A549 (cell line): ENCODE results near the gene TMEM18. TPM values are rescaled to one million over a fixed set of nuclear protein-coding genes. Genes with fewer than 3 reads are reported as not detected.
"Not testable (repeated sequence)": the region's sequence is repeated elsewhere in the genome, so short reads cannot be mapped to it uniquely, and the experiment has no call there.

Experiments
- ATAC-seq, 2 experiments: fragments of 200-7000 bp in 1 of 2; fragments of >200 bp in 1 of 2; cut with Nextera tagmentation in 1 of 2; cut with Tn5 transposase in 1 of 2; 3 replicates each; pipeline versions ENCODE4 v1.8.0 to v1.9.1; 2018 to 2020; ENCODE audit warnings: mild to moderate bottlenecking in 1 of 2, moderate library complexity in 1 of 2
- CTCF ChIA-PET: fragments of 300-600 bp; sonication (Branson Sonifier 250); formaldehyde crosslinking; extraction: SDS; loops from one replicate; lab custom pipeline; 2021; ENCODE audit warnings: antibody characterized with exemption, inconsistent platforms; lab: Yijun Ruan, JAX
- POLR2A ChIA-PET: fragments of 350-600 bp; formaldehyde crosslinking; extraction: SDS; loops from one replicate; lab custom pipeline; 2021; ENCODE audit warnings: antibody characterized with exemption, inconsistent platforms; lab: Yijun Ruan, JAX
- DNase-seq, 2 experiments: peaks; one replicate each; pipeline versions ENCODE4 v3.0.0 to v3.0.0-alpha.2; 2011 to 2016; ENCODE audit warnings: low read depth in 1 of 2, low spot score in 1 of 2
- FAIRE-seq: peaks from 2 replicates; lab custom pipeline; 2011; peaks lifted over from hg19 to GRCh38; lab: Jason Lieb, UNC
- H3K27ac ChIP-seq, 2 experiments: fragments of >200 bp; sonication (Bioruptor Twin); formaldehyde crosslinking; 3 replicates each; pipeline ENCODE4 v1.5.1; 2016 to 2017
- H3K4me1 ChIP-seq: fragments of >200 bp; sonication (Bioruptor Twin); formaldehyde crosslinking; 3 replicates; pipeline ENCODE4 v1.6.1; 2016
- H3K4me2 ChIP-seq: fragments of >200 bp; sonication (Bioruptor Twin); formaldehyde crosslinking; 3 replicates; pipeline ENCODE4 v1.6.1; 2016
- H3K4me3 ChIP-seq: fragments of >200 bp; sonication (Bioruptor Twin); formaldehyde crosslinking; 3 replicates; pipeline ENCODE4 v1.5.1; 2016
- H3K9me3 ChIP-seq: fragments of >200 bp; sonication (Bioruptor Twin); formaldehyde crosslinking; 3 replicates; pipeline ENCODE4 v1.6.1; 2016
- BHLHE40 ChIP-seq: IDR thresholded peaks from 2 replicates; pipeline ENCODE4 v1.6.1; 2012; ENCODE audit warnings: low read depth, low read length, inconsistent platforms
- CBX8 ChIP-seq: fragments of 200-600 bp; sonication (generic); IDR thresholded peaks from 2 replicates; pipeline ENCODE4 v1.6.1; 2016
- CHD2 ChIP-seq: fragments of 150-350 bp; IDR thresholded peaks from 2 replicates; pipeline ENCODE4 v1.6.1; 2014; ENCODE audit warnings: low read length; ENCODE audit not compliant: partially characterized antibody
- CHD4 ChIP-seq: fragments of 200-600 bp; sonication (generic); IDR thresholded peaks from 2 replicates; pipeline ENCODE4 v1.6.1; 2016; ENCODE audit warnings: antibody characterized with exemption, mild to moderate bottlenecking, borderline replicate concordance
- EHF ChIP-seq: fragments of 250-450 bp; sonication (Bioruptor Pico); IDR thresholded peaks from 2 replicates; pipeline ENCODE4 v1.5.0; 2020; ENCODE audit warnings: mild to moderate bottlenecking
- EP300 ChIP-seq, 2 experiments: fragments of >200 bp; sonication (Bioruptor Twin); formaldehyde crosslinking; IDR thresholded peaks; 2 replicates in 1 of 2; 3 replicates in 1 of 2; pipeline ENCODE4 v1.6.1; 2016 to 2017
- FOSB ChIP-seq: fragments of 250-450 bp; sonication (Bioruptor Pico); IDR thresholded peaks from 2 replicates; pipeline ENCODE4 v1.5.0; 2020; ENCODE audit warnings: mild to moderate bottlenecking, moderate library complexity
- GATA3 ChIP-seq: IDR thresholded peaks from 2 replicates; pipeline ENCODE4 v1.6.1; 2012; ENCODE audit warnings: borderline replicate concordance
- HOXB13 ChIP-seq: fragments of 250-450 bp; sonication (Bioruptor Pico); IDR thresholded peaks from 2 replicates; pipeline ENCODE4 v1.5.0; 2020; ENCODE audit warnings: low read depth, mild to moderate bottlenecking, moderate library complexity
- HOXB5 ChIP-seq: fragments of 250-450 bp; sonication (Bioruptor Pico); IDR thresholded peaks from 2 replicates; pipeline ENCODE4 v1.5.0; 2020; ENCODE audit warnings: mild to moderate bottlenecking, moderate library complexity
- JUNB ChIP-seq: fragments of >200 bp; sonication (Bioruptor Twin); formaldehyde crosslinking; IDR thresholded peaks from 2 replicates; pipeline ENCODE4 v1.6.1; 2016
- NFE2L2 ChIP-seq: fragments of 150-350 bp; conservative IDR thresholded peaks from 2 replicates; pipeline ENCODE4 v1.6.1; 2014; ENCODE audit warnings: low read length
- NPAS2 ChIP-seq: fragments of 250-450 bp; sonication (Bioruptor Pico); IDR thresholded peaks from 2 replicates; pipeline ENCODE4 v1.8.0; 2022; ENCODE audit warnings: mild to moderate bottlenecking, moderate library complexity, borderline replicate concordance
- NR3C1 ChIP-seq: fragments of >200 bp; sonication (Bioruptor Twin); formaldehyde crosslinking; IDR thresholded peaks from 3 replicates; pipeline ENCODE4 v1.6.1; 2017
- POLR2AphosphoS2 ChIP-seq: conservative IDR thresholded peaks from 2 replicates; pipeline ENCODE4 v1.6.1; 2012; ENCODE audit warnings: low read length, improper control_type of control experiment, inconsistent platforms
- RARB ChIP-seq: fragments of 250-450 bp; sonication (Bioruptor Pico); IDR thresholded peaks from 2 replicates; pipeline ENCODE4 v1.8.0; 2021; ENCODE audit warnings: mild to moderate bottlenecking, moderate library complexity
- RNF2 ChIP-seq: fragments of 200-600 bp; sonication (generic); IDR thresholded peaks from 2 replicates; pipeline ENCODE4 v1.6.1; 2016; ENCODE audit warnings: low read depth, mild to moderate bottlenecking, antibody characterized with exemption, moderate library complexity, borderline replicate concordance
- SMC3 ChIP-seq: fragments of >200 bp; sonication (Bioruptor Twin); formaldehyde crosslinking; IDR thresholded peaks from 3 replicates; pipeline ENCODE4 v1.6.1; 2018; ENCODE audit warnings: inconsistent platforms
- SREBF2 ChIP-seq: fragments of 450-650 bp; IDR thresholded peaks from 2 replicates; pipeline ENCODE4 v1.6.1; 2014; ENCODE audit warnings: mild to moderate bottlenecking, moderate library complexity
- ZC3H11A ChIP-seq: fragments of 450-650 bp; IDR thresholded peaks from 2 replicates; pipeline ENCODE4 v1.6.1; 2014; ENCODE audit warnings: antibody characterized with exemption, mild to moderate bottlenecking
- WGBS: methylation state at CpG from one replicate; pipeline ENCODE4 v1.1.6; 2017; ENCODE audit errors: missing lambda C conversion rate; 5-methylcytosine and 5-hydroxymethylcytosine counted together
- polyA plus RNA-seq, 4 experiments: library from polyadenylated mRNA; depleted of rRNA in 3 of 4; stranded (reverse); fragments of >200 nt; fragmentation: RNase III in 1 of 4; extraction: RNeasy Plus Mini Kit Qiagen cat#74134 plus additional on column Dnase treatment in 1 of 4; gene quantifications; 2 replicates in 3 of 4; 3 replicates in 1 of 4; pipeline ENCODE4 v1.2.3, GENCODE V29; 2011 to 2017
- TF ChIP-seq, protein P1 (sequence below): IDR thresholded peaks from 2 replicates; pipeline ENCODE4 v1.6.1; 2012
- TF ChIP-seq, protein P2 (sequence below): fragments of 250-450 bp; sonication (Bioruptor Pico); IDR thresholded peaks from 2 replicates; pipeline ENCODE4 v1.5.0; 2021; ENCODE audit warnings: mild to moderate bottlenecking, moderate library complexity, borderline replicate concordance
- TF ChIP-seq, protein P3 (sequence below): fragments of >200 bp; sonication (Bioruptor Twin); formaldehyde crosslinking; IDR thresholded peaks from 3 replicates; pipeline ENCODE4 v1.6.1; 2016
- TF ChIP-seq, protein P4 (sequence below): fragments of 150-350 bp; IDR thresholded peaks from 2 replicates; pipeline ENCODE4 v1.6.1; 2014; ENCODE audit warnings: low read depth, mild to moderate bottlenecking, low read length

TMEM18 gene
- polyA plus RNA-seq, 2 of the 4 experiments (the other 2 are of a cell fraction) = 35.6 to 75.0 TPM

- Histone ChIP-seq H3K4me1 (no peaks in the 10 kb centered on the region), H3K4me3 (no peak overlapping the region), H3K4me2 (no peak overlapping the region), H3K27ac (no peak overlapping the region), H3K9me3 (peaks cover 43% of the 10 kb centered on the region)
- no peak for DNase-seq
- ATAC-seq = 0 out of 6 replicates have a peak, but pooled peaks of 1 of the 2 experiments have one; percentile 19
- TF ChIP-seq, protein P1, sequence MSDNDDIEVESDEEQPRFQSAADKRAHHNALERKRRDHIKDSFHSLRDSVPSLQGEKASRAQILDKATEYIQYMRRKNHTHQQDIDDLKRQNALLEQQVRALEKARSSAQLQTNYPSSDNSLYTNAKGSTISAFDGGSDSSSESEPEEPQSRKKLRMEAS = no peak
- TF ChIP-seq FOSB (CRISPR knock-in tag) (no peak), NFE2L2 (no peak), EP300 (IDR thresholded peaks at IDR 0.05) (no peak)
- TF ChIP-seq, protein P2, sequence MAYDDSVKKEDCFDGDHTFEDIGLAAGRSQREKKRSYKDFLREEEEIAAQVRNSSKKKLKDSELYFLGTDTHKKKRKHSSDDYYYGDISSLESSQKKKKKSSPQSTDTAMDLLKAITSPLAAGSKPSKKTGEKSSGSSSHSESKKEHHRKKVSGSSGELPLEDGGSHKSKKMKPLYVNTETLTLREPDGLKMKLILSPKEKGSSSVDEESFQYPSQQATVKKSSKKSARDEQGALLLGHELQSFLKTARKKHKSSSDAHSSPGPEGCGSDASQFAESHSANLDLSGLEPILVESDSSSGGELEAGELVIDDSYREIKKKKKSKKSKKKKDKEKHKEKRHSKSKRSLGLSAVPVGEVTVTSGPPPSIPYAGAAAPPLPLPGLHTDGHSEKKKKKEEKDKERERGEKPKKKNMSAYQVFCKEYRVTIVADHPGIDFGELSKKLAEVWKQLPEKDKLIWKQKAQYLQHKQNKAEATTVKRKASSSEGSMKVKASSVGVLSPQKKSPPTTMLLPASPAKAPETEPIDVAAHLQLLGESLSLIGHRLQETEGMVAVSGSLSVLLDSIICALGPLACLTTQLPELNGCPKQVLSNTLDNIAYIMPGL (CRISPR knock-in tag) = no peak
- ChIA-PET CTCF (interaction anchor here (1.0 kb wide), 1 partner anchor 11 kb away, joined by 3 read pairs; the partner anchor contains the start of gene TMEM18), POLR2A (no interaction called here)
- WGBS = 15% methylated on average over 7 of the region's 7 CpGs
- FAIRE-seq = no peak
Measured at GRCh38 chr2:688504-689076, 11.4 kb upstream of the TMEM18 start.

DNA sequence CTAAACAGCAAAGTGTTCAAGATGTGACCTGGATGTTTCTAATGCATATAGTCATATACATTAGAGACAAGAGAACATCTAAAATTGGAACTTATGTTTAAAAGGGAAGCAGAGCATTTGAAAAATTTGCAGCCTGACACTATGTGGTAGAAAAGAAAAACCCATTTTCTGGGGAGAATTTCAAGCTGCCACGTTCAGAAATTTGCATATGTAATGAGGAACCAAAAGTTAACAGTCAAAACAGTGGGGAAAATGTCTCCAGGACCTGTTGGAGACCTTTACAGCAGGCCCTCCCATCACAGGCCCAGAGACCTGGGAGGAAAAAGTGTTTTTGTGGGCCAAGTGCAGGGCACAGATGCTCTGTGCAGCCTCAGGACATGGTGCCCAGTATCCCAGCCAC is 8.2 kb upstream of the TMEM18 start:
- FAIRE-seq (no peak), ATAC-seq (no peak), DNase-seq (no peak)
- Histone ChIP-seq H3K9me3 (peaks cover 55% of the 10 kb centered on the region), H3K27ac (no peak overlapping the region), H3K4me1 (no peaks in the 10 kb centered on the region), H3K4me3 (no peak overlapping the region), H3K4me2 (no peak overlapping the region)
- CTCF ChIA-PET = no interaction called here
- WGBS = 0% methylated on average over 1 of the region's 1 CpG
- POLR2A ChIA-PET = no interaction called here
- no peak for TF ChIP-seq CHD4
- TF ChIP-seq, protein P3, sequence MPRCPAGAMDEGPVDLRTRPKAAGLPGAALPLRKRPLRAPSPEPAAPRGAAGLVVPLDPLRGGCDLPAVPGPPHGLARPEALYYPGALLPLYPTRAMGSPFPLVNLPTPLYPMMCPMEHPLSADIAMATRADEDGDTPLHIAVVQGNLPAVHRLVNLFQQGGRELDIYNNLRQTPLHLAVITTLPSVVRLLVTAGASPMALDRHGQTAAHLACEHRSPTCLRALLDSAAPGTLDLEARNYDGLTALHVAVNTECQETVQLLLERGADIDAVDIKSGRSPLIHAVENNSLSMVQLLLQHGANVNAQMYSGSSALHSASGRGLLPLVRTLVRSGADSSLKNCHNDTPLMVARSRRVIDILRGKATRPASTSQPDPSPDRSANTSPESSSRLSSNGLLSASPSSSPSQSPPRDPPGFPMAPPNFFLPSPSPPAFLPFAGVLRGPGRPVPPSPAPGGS = no peak
- no peak for TF ChIP-seq NR3C1
- TF ChIP-seq RARB (CRISPR knock-in tag) = no peak
- TF ChIP-seq BHLHE40 = no peak
- TF ChIP-seq JUNB = no peak
- TF ChIP-seq CBX8 = no peak
- TF ChIP-seq EHF (CRISPR knock-in tag) = no peak
- TF ChIP-seq ZC3H11A = no peak
- no peak for TF ChIP-seq RNF2
- no peak for TF ChIP-seq NPAS2
- TF ChIP-seq HOXB5 (CRISPR knock-in tag) = no peak
- TF ChIP-seq SREBF2 = no peak

- H3K9me3 ChIP-seq = peaks cover 55% of the 10 kb centered on the region
- H3K4me3 ChIP-seq, H3K27ac ChIP-seq, H3K4me1 ChIP-seq, POLR2A ChIA-PET, ATAC-seq, DNase-seq, FAIRE-seq, H3K4me2 ChIP-seq, CTCF ChIA-PET: not testable (repeated sequence)
- 0% methylated on average over 2 of the region's 2 CpGs for WGBS
Measured at GRCh38 chr2:684913-685312, 7.7 kb upstream of the TMEM18 start.

- no peak for DNase-seq
- ATAC-seq = no peak
- Histone ChIP-seq H3K9me3 (peaks cover 49% of the 10 kb centered on the region), H3K4me3 (no peak overlapping the region), H3K4me2 (no peak overlapping the region), H3K27ac (no peak overlapping the region), H3K4me1 (0 out of 3 replicates have a peak, but pooled peaks cover 4% of the 10 kb centered on the region)
- no peak for FAIRE-seq
- ChIA-PET CTCF (interaction anchor here (1.7 kb wide), 1 partner anchor 33 kb away, joined by 3 read pairs; no protein-coding TSS in a partner anchor), POLR2A (no interaction called here)
- TF ChIP-seq, protein P4, sequence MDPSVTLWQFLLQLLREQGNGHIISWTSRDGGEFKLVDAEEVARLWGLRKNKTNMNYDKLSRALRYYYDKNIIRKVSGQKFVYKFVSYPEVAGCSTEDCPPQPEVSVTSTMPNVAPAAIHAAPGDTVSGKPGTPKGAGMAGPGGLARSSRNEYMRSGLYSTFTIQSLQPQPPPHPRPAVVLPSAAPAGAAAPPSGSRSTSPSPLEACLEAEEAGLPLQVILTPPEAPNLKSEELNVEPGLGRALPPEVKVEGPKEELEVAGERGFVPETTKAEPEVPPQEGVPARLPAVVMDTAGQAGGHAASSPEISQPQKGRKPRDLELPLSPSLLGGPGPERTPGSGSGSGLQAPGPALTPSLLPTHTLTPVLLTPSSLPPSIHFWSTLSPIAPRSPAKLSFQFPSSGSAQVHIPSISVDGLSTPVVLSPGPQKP = no peak
- TF ChIP-seq EHF (CRISPR knock-in tag) = no peak
- no peak for TF ChIP-seq POLR2AphosphoS2
- no peak for TF ChIP-seq GATA3
- no peak for TF ChIP-seq CHD4
- TF ChIP-seq RARB (CRISPR knock-in tag) = no peak
- TF ChIP-seq HOXB13 (CRISPR knock-in tag) = no peak
- no peak for TF ChIP-seq SMC3
- no peak for TF ChIP-seq ZC3H11A
- TF ChIP-seq CHD2 = no peak
Measured at GRCh38 chr2:682226-682625, 5.0 kb upstream of the TMEM18 start.
